Inferior parietal cortex (tissue), 1 donor: Measurements from ENCODE around the gene PLXNB2.
"Not testable (repeated sequence)": the region's sequence is repeated elsewhere in the genome, so short reads cannot be mapped to it uniquely, and the experiment has no call there.

Experiments
- DNase-seq: peaks from one replicate; pipeline ENCODE4 v3.0.0-alpha.2; 2016; ENCODE audit errors: extremely low spot score

Gene PLXNB2, protein sequence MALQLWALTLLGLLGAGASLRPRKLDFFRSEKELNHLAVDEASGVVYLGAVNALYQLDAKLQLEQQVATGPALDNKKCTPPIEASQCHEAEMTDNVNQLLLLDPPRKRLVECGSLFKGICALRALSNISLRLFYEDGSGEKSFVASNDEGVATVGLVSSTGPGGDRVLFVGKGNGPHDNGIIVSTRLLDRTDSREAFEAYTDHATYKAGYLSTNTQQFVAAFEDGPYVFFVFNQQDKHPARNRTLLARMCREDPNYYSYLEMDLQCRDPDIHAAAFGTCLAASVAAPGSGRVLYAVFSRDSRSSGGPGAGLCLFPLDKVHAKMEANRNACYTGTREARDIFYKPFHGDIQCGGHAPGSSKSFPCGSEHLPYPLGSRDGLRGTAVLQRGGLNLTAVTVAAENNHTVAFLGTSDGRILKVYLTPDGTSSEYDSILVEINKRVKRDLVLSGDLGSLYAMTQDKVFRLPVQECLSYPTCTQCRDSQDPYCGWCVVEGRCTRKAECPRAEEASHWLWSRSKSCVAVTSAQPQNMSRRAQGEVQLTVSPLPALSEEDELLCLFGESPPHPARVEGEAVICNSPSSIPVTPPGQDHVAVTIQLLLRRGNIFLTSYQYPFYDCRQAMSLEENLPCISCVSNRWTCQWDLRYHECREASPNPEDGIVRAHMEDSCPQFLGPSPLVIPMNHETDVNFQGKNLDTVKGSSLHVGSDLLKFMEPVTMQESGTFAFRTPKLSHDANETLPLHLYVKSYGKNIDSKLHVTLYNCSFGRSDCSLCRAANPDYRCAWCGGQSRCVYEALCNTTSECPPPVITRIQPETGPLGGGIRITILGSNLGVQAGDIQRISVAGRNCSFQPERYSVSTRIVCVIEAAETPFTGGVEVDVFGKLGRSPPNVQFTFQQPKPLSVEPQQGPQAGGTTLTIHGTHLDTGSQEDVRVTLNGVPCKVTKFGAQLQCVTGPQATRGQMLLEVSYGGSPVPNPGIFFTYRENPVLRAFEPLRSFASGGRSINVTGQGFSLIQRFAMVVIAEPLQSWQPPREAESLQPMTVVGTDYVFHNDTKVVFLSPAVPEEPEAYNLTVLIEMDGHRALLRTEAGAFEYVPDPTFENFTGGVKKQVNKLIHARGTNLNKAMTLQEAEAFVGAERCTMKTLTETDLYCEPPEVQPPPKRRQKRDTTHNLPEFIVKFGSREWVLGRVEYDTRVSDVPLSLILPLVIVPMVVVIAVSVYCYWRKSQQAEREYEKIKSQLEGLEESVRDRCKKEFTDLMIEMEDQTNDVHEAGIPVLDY (N-terminal part only)

DNA sequence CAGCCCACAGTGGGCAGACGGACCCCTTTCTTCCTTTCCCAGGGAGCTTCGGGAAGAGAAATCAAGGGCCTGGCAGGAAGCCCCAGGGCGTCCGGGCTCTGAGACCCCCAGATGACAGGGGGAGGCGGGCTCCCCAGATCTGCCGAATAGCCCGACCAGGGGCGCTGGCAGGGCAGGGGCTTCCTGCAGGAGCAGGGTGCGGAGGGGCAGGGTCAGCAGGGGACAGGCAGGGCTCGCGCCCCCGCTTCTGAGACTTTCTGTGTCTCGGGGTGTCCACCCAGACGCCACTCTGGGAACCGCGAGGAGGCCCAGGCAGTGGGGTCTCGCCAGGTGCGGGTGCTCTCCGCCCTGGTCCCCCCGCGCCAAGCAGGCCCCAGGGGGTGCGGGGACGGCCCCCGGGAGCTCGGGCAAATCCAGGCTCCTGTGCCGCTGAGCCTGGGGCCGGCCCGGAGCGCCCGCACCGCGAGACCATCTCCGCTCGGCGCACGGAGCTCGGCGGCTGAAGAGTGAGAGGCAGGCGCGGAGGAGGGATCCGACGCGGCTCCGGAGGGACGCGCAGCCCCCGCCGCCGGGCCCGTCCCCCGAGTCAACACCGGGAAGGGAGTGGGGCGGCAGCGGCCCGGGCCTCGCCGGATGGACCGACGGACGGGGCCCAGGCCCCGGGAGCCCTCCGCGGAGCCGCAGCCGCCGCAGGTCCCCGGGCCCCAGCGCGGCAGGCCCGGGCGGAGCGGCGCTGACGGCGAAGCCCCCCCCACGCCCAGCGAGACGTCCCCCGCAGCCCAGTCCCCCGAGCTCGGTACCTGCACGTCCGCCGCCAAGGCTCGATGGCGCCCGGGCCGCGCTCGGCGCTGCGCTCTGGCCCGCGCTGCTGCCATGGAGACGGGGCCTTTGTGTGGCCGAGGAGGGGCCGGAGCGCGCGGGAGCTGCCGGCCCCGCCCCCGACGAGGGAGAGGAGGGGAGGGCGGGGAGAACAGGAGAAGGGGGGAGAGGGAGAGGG, at the start of gene PLXNB2:
Gene PLXNB2 (minus strand): TSS at position 894 of the 997 bp plus-strand sequence. CDS start 17,062 bp downstream, outside the sequence.
- peak; percentile 69 for DNase-seq

DNA sequence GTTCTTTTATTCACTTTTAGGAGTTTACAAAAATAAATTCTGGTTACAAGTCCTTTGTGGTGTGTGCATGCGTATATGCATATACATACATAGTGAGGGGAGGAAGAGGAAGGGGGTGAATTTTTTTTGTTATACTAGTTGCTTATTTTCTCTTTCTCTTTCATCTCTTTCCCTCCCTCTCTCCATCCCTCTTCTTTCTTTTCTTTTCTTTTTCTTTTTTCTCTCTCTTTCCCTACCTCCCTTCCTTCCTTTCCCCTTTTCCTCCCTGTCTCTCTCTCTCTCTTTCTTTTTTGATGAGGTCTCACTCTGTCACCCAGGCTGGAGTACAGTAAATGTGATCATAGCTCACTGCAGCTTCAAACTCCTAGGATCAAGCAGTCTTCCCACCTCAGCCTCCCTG, 49.8 kb upstream of the PLXNB2 start:
- DNase-seq = no peak

DNA sequence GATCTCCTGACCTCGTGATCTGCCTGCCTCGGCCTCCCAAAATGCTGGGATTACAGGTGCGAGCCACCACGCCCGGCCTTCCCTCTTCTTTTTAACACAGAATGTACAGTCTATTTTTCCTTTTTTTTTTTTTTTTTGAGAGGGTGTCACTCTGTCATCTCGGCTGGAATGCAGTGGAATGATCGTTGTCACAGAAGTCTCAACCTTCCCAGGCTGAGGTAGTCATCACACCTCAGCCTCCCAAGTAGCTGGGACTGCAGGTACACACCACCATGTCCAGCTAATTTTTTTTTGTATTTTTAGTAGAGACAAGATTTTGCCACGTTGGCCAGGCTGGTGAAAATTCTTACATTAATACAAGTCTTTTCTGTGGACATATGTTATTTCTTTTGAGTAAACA, 48.7 kb upstream of the PLXNB2 start:
- no peak for DNase-seq

DNA sequence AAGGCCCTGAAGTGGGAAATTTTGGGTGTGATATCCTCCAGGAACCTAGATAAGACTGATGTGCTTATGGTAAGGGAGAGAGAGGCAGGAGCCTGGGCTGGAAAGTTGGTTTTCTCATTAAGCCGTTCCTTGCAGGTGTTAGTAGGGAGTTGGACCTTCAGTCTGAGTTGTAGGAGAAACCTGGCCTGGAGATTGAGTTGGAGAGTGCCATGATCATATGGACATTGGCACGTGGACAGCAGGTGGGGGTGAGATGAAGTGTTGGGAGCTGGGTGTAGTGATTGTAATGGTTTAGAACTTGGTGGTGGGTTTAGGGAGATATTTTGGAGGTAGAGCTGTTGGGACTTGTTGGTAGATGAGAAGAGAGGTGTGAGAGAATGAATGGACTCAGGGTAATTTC, 40.6 kb upstream of the PLXNB2 start:
- no peak for DNase-seq

DNA sequence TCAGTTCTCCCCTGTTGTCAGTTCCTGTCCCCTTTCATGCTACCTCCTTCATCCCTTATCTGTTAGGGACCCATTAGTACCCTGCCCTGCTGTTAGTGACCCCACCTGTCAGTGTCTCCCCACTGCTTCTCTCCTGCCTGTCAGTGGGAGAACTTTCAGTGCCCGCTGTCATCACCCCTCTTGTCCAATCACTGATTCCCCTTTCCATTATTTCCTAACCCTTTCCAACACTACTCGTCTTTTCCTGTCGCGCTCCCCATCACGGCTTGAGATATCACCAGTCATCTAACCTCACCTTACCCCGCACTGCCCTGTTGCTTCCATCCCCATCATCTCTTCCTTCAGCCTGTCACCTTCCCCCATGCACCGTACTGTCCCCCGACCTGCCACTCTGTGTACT, 39.7 kb upstream of the PLXNB2 start:
- DNase-seq = no peak

DNA sequence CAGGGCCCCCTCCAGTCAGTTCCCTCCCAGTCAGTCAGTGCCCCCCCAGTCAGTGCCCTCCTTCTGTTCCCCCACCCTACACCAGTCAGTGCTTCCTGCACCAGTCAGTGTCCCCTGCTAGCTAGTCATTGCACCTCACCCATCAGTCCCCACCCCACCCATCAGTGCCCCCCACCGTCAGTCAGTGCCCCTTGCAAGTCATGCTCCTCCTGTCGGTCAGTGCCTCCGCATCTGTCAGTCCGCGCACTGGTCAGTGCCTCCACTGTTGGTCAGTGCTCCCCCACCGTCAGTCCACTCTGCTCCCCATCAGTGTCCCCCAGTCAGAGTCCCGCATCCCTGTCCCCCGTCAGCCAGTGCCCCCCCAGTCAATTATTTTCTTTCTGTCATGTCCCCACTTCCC, 39.0 kb upstream of the PLXNB2 start:
- DNase-seq = no peak

DNA sequence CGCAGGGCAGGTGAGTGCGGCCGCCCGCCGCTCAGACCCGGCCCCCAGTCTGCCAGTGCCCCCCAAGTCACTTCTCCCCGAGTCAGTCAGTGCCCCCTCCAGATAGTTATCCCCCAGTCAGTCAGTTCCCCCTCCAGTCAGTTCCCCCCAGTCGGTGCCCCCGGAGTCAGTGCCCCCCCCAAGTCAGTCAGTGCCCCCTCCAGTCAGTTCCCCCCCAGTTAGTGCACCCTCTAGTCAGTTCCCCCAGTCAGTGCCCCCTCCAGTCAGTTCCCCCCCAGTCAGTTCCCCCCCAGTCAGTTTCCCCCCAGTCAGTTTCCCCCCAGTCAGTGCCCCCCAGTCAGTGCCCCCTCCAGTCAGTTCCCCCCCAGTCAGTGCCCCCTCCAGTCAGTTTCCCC, 36.1 kb upstream of the PLXNB2 start:
- DNase-seq = no peak

DNA sequence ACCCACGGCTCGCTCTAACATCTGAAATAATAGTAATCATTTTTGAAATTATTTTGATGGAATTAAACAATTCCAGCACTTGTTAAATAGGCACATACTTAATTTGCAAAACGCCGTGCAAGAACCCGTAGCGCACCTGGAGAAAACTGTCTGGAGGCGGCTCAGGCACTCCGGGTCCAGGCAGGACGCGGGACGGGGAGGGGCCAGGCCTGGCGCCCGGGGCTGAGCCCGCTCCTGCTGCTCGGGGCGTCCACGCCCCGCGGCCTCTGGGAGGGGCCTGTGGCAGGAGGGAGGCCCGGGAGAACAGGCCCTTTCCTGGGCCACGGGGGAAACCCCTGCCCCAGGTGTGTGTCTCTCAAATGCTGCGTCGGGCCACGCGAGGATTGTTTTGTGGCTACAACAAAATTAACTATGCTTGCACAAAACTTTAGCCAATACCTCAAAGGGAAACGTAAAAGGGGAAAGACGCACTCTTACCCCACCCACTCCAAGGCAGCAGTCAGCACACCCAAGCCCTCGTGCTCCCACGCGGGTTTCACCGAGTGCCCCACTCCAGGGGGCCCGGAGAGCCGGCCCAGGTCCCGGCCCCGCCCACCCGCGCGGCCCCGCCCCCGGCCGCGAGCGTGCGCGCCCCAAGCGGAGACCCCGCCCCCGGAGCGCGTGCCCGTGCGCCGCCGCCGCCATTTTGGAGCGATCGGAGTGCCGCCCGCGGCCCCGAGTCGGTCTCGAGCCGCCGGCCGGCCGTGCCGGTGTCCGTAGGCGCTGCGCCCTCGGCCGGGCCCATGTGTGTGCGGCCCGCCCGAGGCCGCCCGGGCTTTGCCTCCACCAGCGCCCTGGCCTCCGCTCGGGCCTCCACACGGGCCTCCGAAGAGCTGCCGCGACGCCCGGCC, 35.5 kb upstream of the PLXNB2 start, which contains the start of gene PPP6R2:
Gene PPP6R2 (plus strand): TSS at position 677 of the 890 bp plus-strand sequence. CDS start 50,582 bp downstream, outside the sequence.
- DNase-seq = peak; percentile 70

DNA sequence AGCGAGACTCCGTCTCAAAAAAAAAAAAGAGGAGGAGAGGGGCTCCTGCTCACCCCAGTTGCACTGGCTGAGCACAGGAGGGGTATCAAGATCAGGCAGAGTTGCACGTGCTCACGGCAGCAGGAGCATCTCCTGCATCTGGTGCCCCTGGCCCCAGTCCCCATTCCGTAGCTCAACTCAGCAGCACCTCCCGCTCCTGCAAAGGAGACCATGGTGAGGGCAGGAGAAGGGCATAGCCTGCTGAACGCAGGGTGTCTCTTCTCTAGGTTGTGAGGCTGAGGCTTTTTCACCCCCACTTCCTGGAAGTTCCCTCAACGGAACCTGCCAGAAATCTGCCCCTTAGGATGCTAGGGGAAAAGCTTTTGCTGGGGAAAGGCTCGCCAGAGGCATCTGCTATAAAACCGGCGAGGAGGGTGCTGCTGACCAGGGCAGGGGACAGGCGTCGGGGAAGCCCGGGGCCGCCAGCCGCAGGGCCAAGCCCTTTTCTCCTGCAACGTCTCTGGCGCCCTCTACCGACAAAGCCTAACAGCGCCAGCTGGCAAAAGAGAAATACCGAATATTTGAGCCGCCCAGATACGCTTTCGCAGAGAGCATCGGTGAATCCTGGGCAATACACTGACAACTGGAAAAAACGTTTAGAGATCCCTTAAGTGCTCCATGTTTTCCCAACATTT, 34.7 kb upstream of the PLXNB2 start:
- peak; percentile 93 for DNase-seq

DNA sequence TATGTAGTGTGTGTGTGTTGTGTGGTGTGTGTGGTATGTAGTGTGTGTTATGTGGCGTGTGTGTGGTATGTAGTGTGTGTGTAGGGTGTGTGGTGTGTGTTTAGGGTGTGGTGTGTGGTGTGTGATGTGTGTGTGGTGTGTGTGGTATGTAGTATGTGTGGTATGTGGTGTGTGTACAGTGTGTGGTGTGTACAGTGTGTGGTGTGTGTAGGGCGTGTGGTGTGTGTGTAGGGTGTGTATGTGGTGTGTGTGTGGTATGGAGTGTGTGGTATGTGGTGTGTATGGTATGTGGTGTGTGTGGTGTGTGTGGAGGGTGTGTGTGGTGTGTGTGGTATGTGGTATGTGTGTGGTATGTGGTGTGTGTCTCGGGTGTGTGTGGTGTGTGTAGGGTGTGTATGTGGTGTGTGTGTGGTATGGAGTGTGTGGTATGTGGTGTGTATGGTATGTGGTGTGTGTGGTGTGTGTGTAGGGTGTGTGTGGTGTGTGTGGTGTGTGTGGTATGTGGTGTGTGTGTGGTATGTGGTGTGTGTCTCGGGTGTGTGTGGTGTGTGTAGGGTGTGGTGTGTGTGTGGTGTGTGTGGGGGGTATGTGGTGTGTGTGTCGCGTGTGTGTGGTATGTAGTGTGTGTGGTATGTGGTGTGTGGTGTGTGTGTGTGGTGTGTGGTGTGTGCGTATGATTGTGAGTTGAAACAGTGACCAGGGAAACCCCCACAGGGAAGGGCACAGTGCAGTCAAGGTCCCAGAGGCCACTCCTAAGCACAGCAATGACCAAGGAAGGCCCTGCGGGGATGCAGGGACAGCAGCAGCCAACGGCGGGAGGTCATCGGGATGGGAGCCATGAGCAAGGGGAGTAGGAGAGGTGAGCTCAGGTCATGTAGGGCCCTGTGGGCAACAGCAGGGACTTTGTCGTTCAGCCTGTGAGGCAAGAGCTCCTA, 32.8 kb upstream of the PLXNB2 start:
- no peak for DNase-seq

DNA sequence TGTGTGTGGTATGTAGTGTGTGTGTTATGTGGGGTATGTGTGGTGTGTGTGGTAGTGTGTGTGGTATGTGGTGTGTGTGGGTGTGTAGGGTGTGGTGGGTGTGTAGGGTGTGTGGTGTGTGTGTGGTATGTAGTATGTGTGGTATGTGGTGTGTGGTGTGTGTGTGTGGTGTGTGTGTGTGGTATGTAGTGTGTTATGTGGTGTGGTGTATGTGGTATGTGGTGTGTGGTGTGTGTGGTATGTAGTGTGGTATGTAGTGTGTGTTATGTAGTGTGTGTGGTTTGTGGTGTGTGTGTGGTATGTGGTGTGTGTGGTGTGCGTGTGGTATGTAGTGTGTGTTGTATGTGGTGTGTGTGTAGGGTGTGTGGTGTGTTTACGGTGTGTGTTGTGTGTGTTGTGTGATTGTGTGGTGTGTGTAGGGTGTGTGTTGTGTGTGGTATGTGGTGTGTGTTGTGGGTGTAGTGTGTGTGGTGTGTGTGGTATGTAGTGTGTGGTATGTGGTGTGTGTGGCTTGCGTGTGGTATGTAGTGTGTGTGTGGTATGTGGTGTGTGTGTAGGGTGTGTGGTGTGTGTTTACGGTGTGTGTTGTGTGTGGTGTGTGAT, 31.5 kb upstream of the PLXNB2 start:
- DNase-seq = no peak

DNA sequence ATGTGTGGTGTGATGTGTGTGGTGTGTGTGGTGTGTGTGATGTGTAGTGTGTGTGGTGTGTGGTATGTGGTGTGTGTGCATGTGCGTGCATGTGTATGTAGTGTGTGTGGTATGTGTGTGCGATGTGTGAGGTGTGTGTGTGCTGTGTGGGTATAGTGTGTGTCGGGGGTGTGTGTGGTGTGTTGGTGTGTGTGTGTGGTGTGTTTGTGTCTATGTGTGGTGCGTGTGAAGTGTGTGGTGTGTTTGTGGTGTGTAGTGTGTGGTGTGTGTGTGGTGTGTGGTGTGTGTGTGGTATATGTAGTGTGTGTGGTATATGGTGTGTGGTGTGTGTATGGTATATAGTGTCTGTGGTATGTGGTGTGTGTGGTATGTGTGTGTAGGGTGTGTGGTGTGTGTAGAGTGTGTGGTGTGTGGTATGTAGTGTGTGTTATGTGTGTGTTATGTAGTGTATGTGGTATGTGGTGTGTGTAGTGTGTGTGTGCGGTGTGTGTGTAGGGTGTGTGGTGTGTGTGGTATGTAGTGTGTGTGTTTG, 30.7 kb upstream of the PLXNB2 start:
- DNase-seq = no peak

DNA sequence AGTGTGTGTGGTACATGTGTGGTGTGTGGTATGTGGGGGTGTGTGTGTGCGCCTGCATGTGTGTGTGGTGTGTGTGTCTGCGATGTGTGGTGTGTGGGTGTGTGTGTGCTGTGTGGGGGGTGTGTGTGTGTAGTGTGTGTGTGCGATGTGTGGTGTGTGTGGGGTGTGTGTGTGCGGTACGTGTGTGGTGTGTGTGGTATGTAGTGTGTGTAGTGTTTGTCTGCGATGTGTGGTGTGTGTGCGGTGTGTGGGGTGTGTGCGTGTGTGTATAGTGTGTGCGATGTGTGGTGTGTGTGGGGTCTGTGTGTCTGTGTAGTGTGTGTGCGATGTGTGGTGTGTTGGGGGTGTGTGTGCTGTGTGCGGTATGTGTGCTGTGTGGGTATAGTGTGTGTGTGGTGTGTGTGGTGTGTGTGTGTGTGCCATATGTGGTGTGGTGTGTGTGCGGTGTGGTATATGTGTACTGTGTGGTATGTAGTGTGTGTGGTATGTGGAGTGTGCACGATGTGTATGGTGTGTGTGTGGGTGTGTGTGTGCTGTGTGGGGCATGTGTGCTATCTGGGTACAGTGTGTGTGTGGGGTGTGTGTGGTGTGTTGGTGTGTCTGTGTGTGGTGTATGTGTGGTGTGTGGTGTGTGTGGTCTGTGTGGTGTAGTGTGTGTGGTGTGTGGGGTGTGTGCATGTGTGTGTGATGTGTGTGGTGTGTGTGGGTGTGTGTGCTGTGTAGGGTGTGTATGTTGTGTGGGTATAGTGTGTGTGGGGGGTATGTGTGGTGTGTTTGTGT, 30.0 kb upstream of the PLXNB2 start:
- DNase-seq = no peak

DNA sequence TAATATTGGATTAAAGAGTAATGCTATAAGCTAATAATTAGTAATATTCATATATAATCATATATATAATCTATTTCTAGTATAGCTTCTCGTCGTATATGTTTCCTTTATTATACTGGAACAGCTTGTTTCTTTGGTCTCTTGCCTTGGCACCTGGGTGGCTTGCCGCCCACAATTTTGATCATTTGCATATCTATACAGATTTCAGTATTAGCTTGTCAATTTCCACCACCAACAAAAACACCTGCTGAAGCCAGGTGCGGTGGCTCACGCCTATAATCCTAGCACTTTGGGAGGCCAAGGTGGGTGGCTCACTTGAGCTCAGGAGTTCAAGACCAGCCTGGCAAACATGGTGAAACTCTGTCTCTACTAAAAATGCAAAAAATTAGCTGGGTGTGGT, 27.0 kb upstream of the PLXNB2 start:
- DNase-seq = not testable (repeated sequence)

DNA sequence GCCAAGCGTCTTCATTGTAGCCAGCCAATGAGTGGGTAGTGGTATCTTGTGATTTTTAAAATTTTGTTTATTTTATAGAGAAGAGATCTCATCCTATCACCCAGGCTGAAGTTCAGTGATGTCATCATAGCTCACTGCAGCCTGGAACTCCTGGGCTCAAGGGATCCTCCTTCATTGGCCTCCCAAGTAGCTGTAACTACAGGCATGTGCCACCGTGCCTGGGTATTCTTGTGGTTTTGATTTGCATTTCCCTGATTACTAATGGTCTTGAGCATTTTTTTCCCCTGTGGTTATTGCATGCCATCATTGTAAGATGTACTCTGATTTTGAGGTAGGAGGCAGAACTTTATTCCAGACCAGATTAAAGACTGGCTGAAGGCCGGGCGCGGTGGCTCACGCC, 21.8 kb upstream of the PLXNB2 start:
- DNase-seq = no peak

DNA sequence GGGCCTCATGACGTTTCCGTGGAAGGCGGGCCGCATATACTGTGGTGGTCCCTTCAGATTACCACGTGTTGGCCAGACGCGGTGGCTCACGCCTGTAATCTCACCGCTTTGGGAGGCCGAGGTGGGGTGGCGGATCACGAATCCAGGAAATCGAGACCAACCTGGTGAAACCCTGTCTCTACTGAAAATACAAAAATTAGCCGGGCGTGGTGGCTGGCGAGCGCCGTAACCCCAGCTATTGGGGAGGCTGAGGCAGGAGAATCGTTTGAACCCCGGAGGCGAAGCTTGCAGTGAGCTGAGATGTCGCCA, 20.2 kb upstream of the PLXNB2 start:
- no peak for DNase-seq
